Left lung (tissue), 10 donors: Measurements from ENCODE around the gene GATA6. TPM values are rescaled to one million over a fixed set of nuclear protein-coding genes. Genes with fewer than 3 reads are reported as not detected.
A peak's percentile ranks its signal among the peaks of the same experiment; 100 is the strongest.

Experiments used
- ATAC-seq: fragments of 200-7000 bp; cut with Tn5 transposase; one replicate; pipeline ENCODE4 v1.9.1; 2020; ENCODE audit warnings: moderate library complexity
- DNase-seq, 4 donors: peaks; one replicate each; pipeline ENCODE4 v3.0.0-alpha.2; 2013 to 2020
- H3K27ac ChIP-seq, 2 donors: fragments of 200-600 bp; sonication (generic) in 1 of 2; one replicate each; pipeline versions ENCODE4 v1.5.0 to v1.8.0; 2020 to 2021
- H3K27me3 ChIP-seq, 2 donors: fragments of 200-600 bp; sonication (generic) in 1 of 2; one replicate each; pipeline versions ENCODE4 v1.5.0 to v1.8.0; 2020 to 2021
- H3K36me3 ChIP-seq, 2 donors: fragments of 200-600 bp; sonication (generic) in 1 of 2; one replicate each; pipeline versions ENCODE4 v1.5.0 to v1.8.0; 2020 to 2021
- H3K4me1 ChIP-seq, 2 donors: fragments of 200-600 bp; one replicate each; pipeline ENCODE4 v1.8.0; 2021
- H3K4me3 ChIP-seq, 2 donors: fragments of 200-600 bp; sonication (generic) in 1 of 2; one replicate each; pipeline versions ENCODE4 v1.5.0 to v1.8.0; 2020 to 2021; ENCODE audit warnings: mild to moderate bottlenecking in 1 of 2
- H3K9me3 ChIP-seq, 2 donors: fragments of 200-600 bp; sonication (generic) in 1 of 2; one replicate each; pipeline versions ENCODE4 v1.5.0 to v1.8.0; 2020 to 2021
- intact Hi-C, 2 donors: fragments of 100-400 bp; cut with DNase I; formaldehyde crosslinking; loops; one replicate each; pipeline versions ENCODE4 v1.11.2 to v1.14.2; 2022
- polyA plus RNA-seq, 6 donors: library from polyadenylated mRNA; unstranded; fragments of 120-200 nt; gene quantifications; one replicate each; pipeline ENCODE4 v1.2.1, GENCODE V29; 2013; ENCODE audit not compliant: insufficient read length in 6 of 6
- total RNA-seq, 2 donors: library from RNA; stranded (reverse); fragmentation: NEBNext Ultra II Directional; extraction: Animal tissue kit (Norgen Biotek cat#: 25700); gene quantifications; one replicate each; pipeline ENCODE4 v1.2.1, GENCODE V29; 2021
- TF ChIP-seq, protein P1 (sequence below), 2 donors: fragments of 200-600 bp; sonication (generic) in 1 of 2; IDR thresholded peaks; one replicate each; pipeline versions ENCODE4 v1.5.0 to v1.8.0; 2021; ENCODE audit warnings: antibody characterized with exemption in 2 of 2
- donor health status: DM: no; HTN: yes; CAD: no.
- donor health status: DM: no; HTN: no; CAD: no.

GATA6 gene
- total and polyA plus RNA-seq, 8 donors, result 20.6 to 71.3 (median 56.8) TPM

DNA sequence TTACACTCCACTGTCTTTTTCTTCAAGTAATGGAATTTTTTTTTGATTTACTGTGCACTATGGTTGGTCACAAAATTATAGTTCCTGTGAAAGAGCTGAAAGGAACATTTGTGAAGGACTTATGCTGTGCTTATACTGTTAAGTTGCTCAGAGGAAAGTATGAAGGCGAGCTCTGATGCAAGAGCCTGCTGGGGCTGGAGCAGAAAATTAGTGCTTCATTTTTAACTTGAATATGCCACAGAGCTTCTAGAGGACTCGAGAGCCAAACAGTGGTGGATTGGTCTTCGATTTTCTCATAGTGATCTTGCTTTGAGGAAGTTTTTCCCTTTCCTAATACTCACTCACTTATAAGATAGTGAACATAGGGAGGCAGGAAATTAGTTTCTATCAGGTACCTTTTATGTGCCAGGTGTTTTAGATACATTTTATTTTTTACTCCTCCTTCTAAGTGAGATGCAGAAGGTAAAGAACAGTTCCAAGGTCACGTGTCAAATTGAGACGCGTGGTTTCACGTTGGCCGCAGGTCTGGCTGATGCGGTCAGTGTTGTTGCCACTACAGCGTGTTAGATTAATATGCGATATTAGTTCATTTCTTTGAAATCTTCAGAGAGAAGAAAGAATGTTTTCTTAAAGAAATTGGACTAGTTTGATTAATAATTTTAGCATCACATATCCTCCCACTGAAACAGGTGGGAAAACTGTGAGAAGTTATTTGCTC is 20.2 kb downstream of the GATA6 start:
- peaks cover 38 to 47% of the 10 kb centered on the region in 2 donors for H3K4me1 ChIP-seq
- peaks cover 0 to 8% of the 10 kb centered on the region in 2 donors for H3K36me3 ChIP-seq
- TF ChIP-seq, protein P1, sequence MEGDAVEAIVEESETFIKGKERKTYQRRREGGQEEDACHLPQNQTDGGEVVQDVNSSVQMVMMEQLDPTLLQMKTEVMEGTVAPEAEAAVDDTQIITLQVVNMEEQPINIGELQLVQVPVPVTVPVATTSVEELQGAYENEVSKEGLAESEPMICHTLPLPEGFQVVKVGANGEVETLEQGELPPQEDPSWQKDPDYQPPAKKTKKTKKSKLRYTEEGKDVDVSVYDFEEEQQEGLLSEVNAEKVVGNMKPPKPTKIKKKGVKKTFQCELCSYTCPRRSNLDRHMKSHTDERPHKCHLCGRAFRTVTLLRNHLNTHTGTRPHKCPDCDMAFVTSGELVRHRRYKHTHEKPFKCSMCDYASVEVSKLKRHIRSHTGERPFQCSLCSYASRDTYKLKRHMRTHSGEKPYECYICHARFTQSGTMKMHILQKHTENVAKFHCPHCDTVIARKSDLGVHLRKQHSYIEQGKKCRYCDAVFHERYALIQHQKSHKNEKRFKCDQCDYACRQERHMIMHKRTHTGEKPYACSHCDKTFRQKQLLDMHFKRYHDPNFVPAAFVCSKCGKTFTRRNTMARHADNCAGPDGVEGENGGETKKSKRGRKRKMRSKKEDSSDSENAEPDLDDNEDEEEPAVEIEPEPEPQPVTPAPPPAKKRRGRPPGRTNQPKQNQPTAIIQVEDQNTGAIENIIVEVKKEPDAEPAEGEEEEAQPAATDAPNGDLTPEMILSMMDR (IDR thresholded peaks at IDR 0.05), result no peak

GRCh38 chr18:22191346-22191695 is 21.9 kb downstream of the GATA6 start:
- no peak overlapping the region for H3K4me3 ChIP-seq
- H3K9me3 ChIP-seq, result no peaks in the 10 kb centered on the region
- H3K27me3 ChIP-seq, result no peaks in the 10 kb centered on the region
- TF ChIP-seq, protein P1 (IDR thresholded peaks at IDR 0.05), result no peak
- intact Hi-C loops, result no loop called here
- ATAC-seq, result no peak
- peaks cover 38 to 44% of the 10 kb centered on the region in 2 donors for H3K4me1 ChIP-seq
- H3K36me3 ChIP-seq, result no peaks in the 10 kb centered on the region
- DNase-seq, result no peak
- H3K27ac ChIP-seq, result peak overlapping the region in 1 of 2 donors; percentile 69

More for the DNA sequence above, 20.2 kb downstream of the GATA6 start:
- DNase-seq (no peak), ATAC-seq (peak; percentile 14)
- H3K9me3 ChIP-seq, result no peaks in the 10 kb centered on the region
- H3K27ac ChIP-seq, result peak overlapping the region; percentile 24 to 69
- intact Hi-C loops, result no loop called here
- H3K4me3 ChIP-seq, result no peak overlapping the region
- no peaks in the 10 kb centered on the region for H3K27me3 ChIP-seq

DNA sequence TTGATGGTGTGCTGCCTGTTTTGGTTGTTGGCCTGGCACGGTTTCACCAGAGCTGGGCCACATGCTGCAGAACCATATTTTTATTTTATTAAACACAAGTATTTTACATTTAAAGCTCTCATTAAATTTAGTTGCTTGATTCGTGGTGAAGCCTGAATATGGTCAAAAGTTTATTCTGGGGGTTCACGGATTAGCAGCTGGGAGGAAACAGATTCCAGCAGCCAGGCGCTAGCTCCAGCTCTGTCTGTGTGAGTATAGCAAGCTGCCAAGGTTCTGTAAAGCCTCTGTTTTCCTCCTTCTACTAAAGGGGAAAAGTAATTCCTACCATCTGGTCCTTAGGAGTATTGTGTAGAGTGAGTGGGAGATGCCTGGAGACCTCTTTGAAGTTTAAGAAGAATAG is 22.5 kb downstream of the GATA6 start:
- Histone ChIP-seq H3K27me3 (no peaks in the 10 kb centered on the region), H3K4me3 (no peak overlapping the region), H3K27ac (peak overlapping the region in 1 of 2 donors; percentile 13), H3K4me1 (peaks cover 38 to 44% of the 10 kb centered on the region in 2 donors), H3K9me3 (no peaks in the 10 kb centered on the region), H3K36me3 (no peaks in the 10 kb centered on the region)
- TF ChIP-seq, protein P1 (IDR thresholded peaks at IDR 0.05), result no peak
- intact Hi-C loops, result no loop called here
- ATAC-seq, result no peak
- peak in 2 of 4 donors; percentile 78 to 87 for DNase-seq

- DNase-seq, result no peak
- TF ChIP-seq, protein P1 (IDR thresholded peaks at IDR 0.05), result no peak
- Histone ChIP-seq H3K27ac (no peak overlapping the region), H3K4me1 (peaks cover 27 to 44% of the 10 kb centered on the region in 2 donors), H3K9me3 (no peaks in the 10 kb centered on the region), H3K27me3 (no peaks in the 10 kb centered on the region), H3K4me3 (no peak overlapping the region), H3K36me3 (no peaks in the 10 kb centered on the region)
- intact Hi-C loops, result no loop called here
- no peak for ATAC-seq
These were observed 24.1 kb downstream of the GATA6 start for GRCh38 chr18:22193466-22193865.

DNA sequence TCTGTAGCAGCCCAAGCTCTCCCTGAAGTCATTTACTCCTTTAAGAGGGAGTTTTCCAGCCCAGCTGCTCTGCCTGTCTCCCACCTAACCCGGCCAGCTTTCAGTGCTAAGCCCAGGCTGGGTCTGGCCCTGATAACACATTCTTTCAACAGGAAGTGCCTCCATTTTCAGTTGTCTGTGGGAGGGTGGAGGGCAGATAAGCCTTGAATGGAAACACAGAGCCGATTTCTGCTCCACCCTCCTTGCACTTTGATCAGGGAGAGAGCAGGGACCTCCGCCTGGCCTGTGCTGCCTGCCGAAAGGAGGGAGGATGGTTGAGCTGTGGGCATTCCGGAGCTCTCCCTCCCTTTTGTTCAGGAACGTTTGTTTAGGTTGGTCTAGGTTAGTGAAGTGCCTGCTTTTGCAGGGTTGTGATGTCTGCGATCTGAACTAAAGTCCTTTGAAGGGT is 24.8 kb downstream of the GATA6 start:
- intact Hi-C loops, result no loop called here
- DNase-seq (no peak), ATAC-seq (peak; percentile 7)
- peaks cover 20 to 39% of the 10 kb centered on the region in 2 donors for H3K4me1 ChIP-seq
- TF ChIP-seq, protein P1 (IDR thresholded peaks at IDR 0.05), result no peak
- no peaks in the 10 kb centered on the region for H3K9me3 ChIP-seq
- no peaks in the 10 kb centered on the region for H3K27me3 ChIP-seq
- H3K4me3 ChIP-seq, result no peak overlapping the region
- H3K27ac ChIP-seq, result peak overlapping the region in 1 of 2 donors; percentile 41
- no peaks in the 10 kb centered on the region for H3K36me3 ChIP-seq
